ENCODE results near the gene EEF1E1. TPM values are rescaled to one million over a fixed set of nuclear protein-coding genes. Genes with fewer than 3 reads are reported as not detected.

The EEF1E1 gene
- total and polyA plus RNA-seq, 9 of the 15 experiments (the other 6 are each of a cell fraction or from before 2014, with no cell fraction given) = 135 to 1,355 (median 327) TPM

DNA sequence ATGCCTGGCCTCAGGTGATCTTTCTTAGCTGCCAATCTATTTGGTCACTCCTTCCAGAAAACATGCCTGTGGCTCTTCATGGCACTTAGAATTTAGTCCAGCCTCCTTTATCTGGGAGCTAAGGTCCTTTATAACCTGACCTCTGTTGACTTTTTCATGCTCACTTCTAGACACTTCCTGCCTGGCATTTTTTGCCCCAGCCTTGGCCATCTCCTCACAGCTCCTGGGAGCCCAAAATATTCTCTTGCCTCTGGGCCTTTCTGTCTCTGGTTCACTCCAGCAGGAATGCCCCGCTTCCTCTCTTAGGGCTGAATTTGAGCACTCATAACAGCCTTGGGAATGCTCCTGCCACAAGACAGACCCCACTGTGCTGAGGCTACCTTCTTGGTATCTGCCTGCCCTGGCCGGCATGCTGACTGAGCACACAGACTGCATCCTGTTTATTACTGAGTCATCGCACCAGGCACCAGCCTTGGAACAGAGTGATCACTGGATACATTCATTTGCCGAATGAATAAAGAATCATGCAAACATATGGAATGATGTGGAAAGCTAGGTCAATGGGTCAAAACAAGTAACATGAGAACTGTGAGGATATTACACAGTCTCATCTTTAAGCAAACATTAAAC is 5.8 kb upstream of the EEF1E1 start (continued):
- TF ChIP-seq PPARD (CRISPR knock-in tag; IDR thresholded peaks at IDR 0.05) (no peak), C11orf30 (IDR thresholded peaks at IDR 0.05; ENCODE audit: low read depth) (peak; percentile 91), ZNF134 (CRISPR knock-in tag; conservative IDR thresholded peaks at IDR 0.05) (no peak), BRCA1 (IDR thresholded peaks at IDR 0.05) (no peak), BRCA1 (CRISPR knock-in tag; IDR thresholded peaks at IDR 0.05) (no peak), ZNF57 (CRISPR knock-in tag; IDR thresholded peaks at IDR 0.05) (no peak), ZNF311 (CRISPR knock-in tag; IDR thresholded peaks at IDR 0.05) (no peak), MAFG (tag; conservative IDR thresholded peaks at IDR 0.05) (peak; percentile 89), HMG20B (CRISPR knock-in tag; IDR thresholded peaks at IDR 0.05) (no peak), NR1H2 (CRISPR knock-in tag; IDR thresholded peaks at IDR 0.05) (no peak), E2F3 (CRISPR knock-in tag; IDR thresholded peaks at IDR 0.05) (no peak), ETV5 (CRISPR knock-in tag; IDR thresholded peaks at IDR 0.05; ENCODE audit: low read depth) (0 out of 2 replicates have a peak, but pooled peaks have one; percentile 30), KHSRP (IDR thresholded peaks at IDR 0.05) (no peak), SMARCA4 (IDR thresholded peaks at IDR 0.05) (peak; percentile 83), EP300 (IDR thresholded peaks at IDR 0.05; ENCODE audit: low read length) (0 out of 2 replicates have a peak, but pooled peaks have one; percentile 21), RB1 (IDR thresholded peaks at IDR 0.05; ENCODE audit: low read depth) (no peak), RUNX1 (IDR thresholded peaks at IDR 0.05; ENCODE audit: low read depth) (no peak), THRAP3 (IDR thresholded peaks at IDR 0.05; ENCODE audit: borderline replicate concordance) (no peak), SNRNP70 (optimal IDR thresholded peaks at IDR 0.05; ENCODE audit: low read depth, low read length) (no peak), CREM (IDR thresholded peaks at IDR 0.05; ENCODE audit: low read depth) (no peak), RHOXF2B (CRISPR knock-in tag; conservative IDR thresholded peaks at IDR 0.05) (no peak)
- TF ChIP-seq, protein P1, sequence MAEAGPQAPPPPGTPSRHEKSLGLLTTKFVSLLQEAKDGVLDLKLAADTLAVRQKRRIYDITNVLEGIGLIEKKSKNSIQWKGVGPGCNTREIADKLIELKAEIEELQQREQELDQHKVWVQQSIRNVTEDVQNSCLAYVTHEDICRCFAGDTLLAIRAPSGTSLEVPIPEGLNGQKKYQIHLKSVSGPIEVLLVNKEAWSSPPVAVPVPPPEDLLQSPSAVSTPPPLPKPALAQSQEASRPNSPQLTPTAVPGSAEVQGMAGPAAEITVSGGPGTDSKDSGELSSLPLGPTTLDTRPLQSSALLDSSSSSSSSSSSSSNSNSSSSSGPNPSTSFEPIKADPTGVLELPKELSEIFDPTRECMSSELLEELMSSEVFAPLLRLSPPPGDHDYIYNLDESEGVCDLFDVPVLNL (CRISPR knock-in tag; IDR thresholded peaks at IDR 0.05; ENCODE audit: low read depth) = no peak
- TF ChIP-seq, protein P2, sequence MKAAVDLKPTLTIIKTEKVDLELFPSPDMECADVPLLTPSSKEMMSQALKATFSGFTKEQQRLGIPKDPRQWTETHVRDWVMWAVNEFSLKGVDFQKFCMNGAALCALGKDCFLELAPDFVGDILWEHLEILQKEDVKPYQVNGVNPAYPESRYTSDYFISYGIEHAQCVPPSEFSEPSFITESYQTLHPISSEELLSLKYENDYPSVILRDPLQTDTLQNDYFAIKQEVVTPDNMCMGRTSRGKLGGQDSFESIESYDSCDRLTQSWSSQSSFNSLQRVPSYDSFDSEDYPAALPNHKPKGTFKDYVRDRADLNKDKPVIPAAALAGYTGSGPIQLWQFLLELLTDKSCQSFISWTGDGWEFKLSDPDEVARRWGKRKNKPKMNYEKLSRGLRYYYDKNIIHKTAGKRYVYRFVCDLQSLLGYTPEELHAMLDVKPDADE (conservative IDR thresholded peaks at IDR 0.05; ENCODE audit: control insufficient read depth, low read depth, low read length) = no peak
- TF ChIP-seq, protein P3, sequence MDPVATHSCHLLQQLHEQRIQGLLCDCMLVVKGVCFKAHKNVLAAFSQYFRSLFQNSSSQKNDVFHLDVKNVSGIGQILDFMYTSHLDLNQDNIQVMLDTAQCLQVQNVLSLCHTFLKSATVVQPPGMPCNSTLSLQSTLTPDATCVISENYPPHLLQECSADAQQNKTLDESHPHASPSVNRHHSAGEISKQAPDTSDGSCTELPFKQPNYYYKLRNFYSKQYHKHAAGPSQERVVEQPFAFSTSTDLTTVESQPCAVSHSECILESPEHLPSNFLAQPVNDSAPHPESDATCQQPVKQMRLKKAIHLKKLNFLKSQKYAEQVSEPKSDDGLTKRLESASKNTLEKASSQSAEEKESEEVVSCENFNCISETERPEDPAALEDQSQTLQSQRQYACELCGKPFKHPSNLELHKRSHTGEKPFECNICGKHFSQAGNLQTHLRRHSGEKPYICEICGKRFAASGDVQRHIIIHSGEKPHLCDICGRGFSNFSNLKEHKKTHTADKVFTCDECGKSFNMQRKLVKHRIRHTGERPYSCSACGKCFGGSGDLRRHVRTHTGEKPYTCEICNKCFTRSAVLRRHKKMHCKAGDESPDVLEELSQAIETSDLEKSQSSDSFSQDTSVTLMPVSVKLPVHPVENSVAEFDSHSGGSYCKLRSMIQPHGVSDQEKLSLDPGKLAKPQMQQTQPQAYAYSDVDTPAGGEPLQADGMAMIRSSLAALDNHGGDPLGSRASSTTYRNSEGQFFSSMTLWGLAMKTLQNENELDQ (CRISPR knock-in tag; IDR thresholded peaks at IDR 0.05; ENCODE audit: borderline replicate concordance) = no peak
- TF ChIP-seq, protein P4, sequence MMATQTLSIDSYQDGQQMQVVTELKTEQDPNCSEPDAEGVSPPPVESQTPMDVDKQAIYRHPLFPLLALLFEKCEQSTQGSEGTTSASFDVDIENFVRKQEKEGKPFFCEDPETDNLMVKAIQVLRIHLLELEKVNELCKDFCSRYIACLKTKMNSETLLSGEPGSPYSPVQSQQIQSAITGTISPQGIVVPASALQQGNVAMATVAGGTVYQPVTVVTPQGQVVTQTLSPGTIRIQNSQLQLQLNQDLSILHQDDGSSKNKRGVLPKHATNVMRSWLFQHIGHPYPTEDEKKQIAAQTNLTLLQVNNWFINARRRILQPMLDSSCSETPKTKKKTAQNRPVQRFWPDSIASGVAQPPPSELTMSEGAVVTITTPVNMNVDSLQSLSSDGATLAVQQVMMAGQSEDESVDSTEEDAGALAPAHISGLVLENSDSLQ (IDR thresholded peaks at IDR 0.05) = no peak
